Mesenchymal stem cell (in vitro differentiated cells and primary cell): ENCODE results near the gene SERINC2.
"Not testable (repeated sequence)": the region's sequence is repeated elsewhere in the genome, so short reads cannot be mapped to it uniquely, and the experiment has no call there.

ENCODE experiments used
- DNase-seq: peaks from one replicate; pipeline ENCODE4 v3.0.0-alpha.2; 2013
- H2AFZ ChIP-seq: one replicate; pipeline ENCODE4 v1.6.1; 2013; ENCODE audit warnings: low read depth, mild to moderate bottlenecking, control low read depth, inconsistent platforms, low read length, moderate library complexity
- H2AK5ac ChIP-seq: 2 replicates; pipeline ENCODE4 v1.6.1; 2013; ENCODE audit warnings: low read length, moderate library complexity, mild to moderate bottlenecking, inconsistent platforms; ENCODE audit not compliant: severe bottlenecking
- H2BK120ac ChIP-seq: one replicate; pipeline ENCODE4 v1.6.1; 2013; ENCODE audit warnings: low read depth, mild to moderate bottlenecking, inconsistent platforms, low read length, moderate library complexity
- H2BK12ac ChIP-seq, 2 experiments: one replicate each; pipeline ENCODE4 v1.6.1; 2013; ENCODE audit warnings: inconsistent platforms in 2 of 2, low read length in 2 of 2, mild to moderate bottlenecking in 2 of 2, moderate library complexity in 2 of 2, control low read depth in 1 of 2
- H2BK15ac ChIP-seq: one replicate; pipeline ENCODE4 v1.6.1; 2013; ENCODE audit warnings: mild to moderate bottlenecking, low read depth, inconsistent platforms; ENCODE audit not compliant: poor library complexity, severe bottlenecking
- H2BK5ac ChIP-seq: 2 replicates; pipeline ENCODE4 v1.6.1; 2013; ENCODE audit warnings: low read depth, mild to moderate bottlenecking, low read length, control low read depth, inconsistent platforms; ENCODE audit not compliant: poor library complexity, severe bottlenecking
- H3K14ac ChIP-seq, 2 experiments: one replicate each; pipeline ENCODE4 v1.6.1; 2013; ENCODE audit warnings: inconsistent platforms in 2 of 2, low read length in 2 of 2, control low read depth in 1 of 2, mild to moderate bottlenecking in 1 of 2, moderate library complexity in 1 of 2
- H3K18ac ChIP-seq, 2 experiments: one replicate each; pipeline ENCODE4 v1.6.1; 2013; ENCODE audit warnings: inconsistent platforms in 2 of 2, low read length in 2 of 2, control low read depth in 1 of 2, low read depth in 1 of 2, mild to moderate bottlenecking in 1 of 2
- H3K23ac ChIP-seq, 2 experiments: one replicate each; pipeline ENCODE4 v1.6.1; 2013; ENCODE audit warnings: inconsistent platforms in 2 of 2, low read length in 2 of 2, mild to moderate bottlenecking in 2 of 2, moderate library complexity in 2 of 2, control low read depth in 1 of 2
- H3K27ac ChIP-seq: 2 replicates; pipeline ENCODE4 v1.5.1; 2013; ENCODE audit warnings: mild to moderate bottlenecking, moderate library complexity, low read length, control low read depth, inconsistent platforms; ENCODE audit not compliant: poor library complexity, severe bottlenecking
- H3K27me3 ChIP-seq, 2 experiments: 2 replicates each; pipeline versions ENCODE4 v1.6.1 to v1.7.0; 2013; ENCODE audit warnings: low read length in 2 of 2, mild to moderate bottlenecking in 2 of 2, moderate library complexity in 2 of 2, control low read depth in 1 of 2, inconsistent platforms in 1 of 2; ENCODE audit not compliant: control insufficient read depth in 1 of 2, insufficient read depth in 1 of 2
- H3K36me3 ChIP-seq, 2 experiments: 2 replicates each; pipeline versions ENCODE4 v1.6.1 to v1.7.0; 2013; ENCODE audit warnings: low read length in 2 of 2, control low read depth in 1 of 2, inconsistent platforms in 1 of 2, low read depth in 1 of 2, mild to moderate bottlenecking in 1 of 2; ENCODE audit not compliant: insufficient read depth in 2 of 2, control insufficient read depth in 1 of 2
- H3K4ac ChIP-seq, 2 experiments: one replicate each; pipeline ENCODE4 v1.6.1; 2013; ENCODE audit warnings: inconsistent platforms in 2 of 2, low read length in 2 of 2, mild to moderate bottlenecking in 2 of 2, moderate library complexity in 2 of 2, control low read depth in 1 of 2, low read depth in 1 of 2
- H3K4me1 ChIP-seq: 2 replicates; pipeline ENCODE4 v1.6.1; 2013; ENCODE audit warnings: low read depth, low read length, control low read depth; ENCODE audit not compliant: control insufficient read depth, insufficient read depth
- H3K4me2 ChIP-seq: 2 replicates; pipeline ENCODE4 v1.6.1; 2013; ENCODE audit warnings: low read length, mild to moderate bottlenecking, inconsistent platforms; ENCODE audit not compliant: poor library complexity, severe bottlenecking
- H3K4me3 ChIP-seq, 2 experiments: 2 replicates each; pipeline versions ENCODE4 v1.5.1 to v1.7.0; 2013; ENCODE audit warnings: low read length in 2 of 2, mild to moderate bottlenecking in 2 of 2, control low read depth in 1 of 2, low read depth in 1 of 2; ENCODE audit not compliant: insufficient read depth in 1 of 2
- H3K79me1 ChIP-seq: replicated peaks from 2 replicates; pipeline ENCODE4 v1.6.1; 2013; ENCODE audit warnings: mild to moderate bottlenecking, control low read depth, low read length, inconsistent platforms; ENCODE audit not compliant: poor library complexity, severe bottlenecking
- H3K9ac ChIP-seq: 2 replicates; pipeline ENCODE4 v1.7.0; 2013; ENCODE audit warnings: mild to moderate bottlenecking, low read length, moderate library complexity
- H3K9me3 ChIP-seq: 2 replicates; pipeline ENCODE4 v1.7.0; 2013; ENCODE audit warnings: mild to moderate bottlenecking, low read length; ENCODE audit not compliant: control insufficient read depth
- H4K8ac ChIP-seq: one replicate; pipeline ENCODE4 v1.6.1; 2013; ENCODE audit warnings: inconsistent platforms, mild to moderate bottlenecking, low read length, moderate library complexity
- H4K91ac ChIP-seq: one replicate; pipeline ENCODE4 v1.6.1; 2013; ENCODE audit warnings: mild to moderate bottlenecking, low read length, inconsistent platforms
- WGBS: methylation state at CpG from one replicate; pipeline ENCODE4 v1.1.7; 2013; ENCODE audit warnings: mixed read lengths; 5-methylcytosine and 5-hydroxymethylcytosine counted together

The SERINC2 gene

DNA sequence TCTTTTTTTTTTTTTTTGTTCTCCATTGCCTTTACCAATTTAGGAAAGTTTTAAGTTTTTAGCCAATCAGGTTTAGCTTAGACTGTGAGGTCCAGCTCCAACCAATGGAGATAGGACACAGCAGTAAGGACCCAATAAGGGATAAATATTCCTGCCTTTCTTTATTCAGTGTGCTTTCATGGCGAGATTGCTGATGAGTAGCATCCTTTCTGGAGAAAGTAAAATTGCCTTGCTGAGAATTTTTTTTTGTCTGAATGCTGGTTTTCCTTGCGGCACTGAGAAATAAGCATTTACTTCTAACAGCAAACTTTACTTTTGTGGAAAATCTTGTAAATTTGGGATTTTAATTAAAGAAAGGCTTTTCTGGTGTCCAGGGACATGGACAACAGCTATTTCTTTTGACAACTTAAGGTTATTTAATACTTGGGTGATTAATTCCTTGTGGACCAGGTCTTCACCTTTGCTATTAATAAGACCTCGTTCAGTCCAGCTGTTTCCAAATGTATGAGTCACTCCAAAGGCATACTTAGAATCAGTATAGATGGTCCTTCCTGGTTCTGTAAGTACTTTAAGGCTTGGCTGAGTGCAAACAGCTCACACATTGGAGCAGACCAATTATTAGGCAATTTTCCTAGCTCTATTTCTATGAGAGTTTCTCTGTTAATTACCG is 54.1 kb downstream of the SERINC2 start:
- Histone ChIP-seq H3K18ac (no peak overlapping the region), H3K9ac (no peak overlapping the region), H3K4ac (no peak overlapping the region), H3K4me3 (no peak overlapping the region), H2AFZ (no peak overlapping the region), H3K4me2 (no peak overlapping the region), H3K27ac (no peak overlapping the region), H3K4me1 (no peaks in the 10 kb centered on the region), H4K91ac (no peak overlapping the region), H3K36me3 (no peaks in the 10 kb centered on the region), H4K8ac (no peak overlapping the region), H2BK5ac (no peak overlapping the region), H3K79me1 (no peaks in the 10 kb centered on the region), H2BK12ac (no peak overlapping the region), H3K23ac (no peak overlapping the region), H3K14ac (no peak overlapping the region), H3K9me3 (peaks cover 60% of the 10 kb centered on the region), H2BK120ac (no peak overlapping the region), H3K27me3 (peaks cover 15 to 40% of the 10 kb centered on the region in 2 experiments), H2BK15ac (no peak overlapping the region), H2AK5ac (no peak overlapping the region)
- 58% methylated on average over 3 of the region's 4 CpGs for WGBS
- DNase-seq: peak; percentile 4

- Histone ChIP-seq H4K91ac (no peak overlapping the region), H3K9ac (no peak overlapping the region), H3K4me1 (no peaks in the 10 kb centered on the region), H3K36me3 (no peaks in the 10 kb centered on the region), H3K23ac (no peak overlapping the region), H2BK15ac (no peak overlapping the region), H3K18ac (no peak overlapping the region), H3K14ac (no peak overlapping the region), H3K27ac (no peak overlapping the region), H3K4ac (no peak overlapping the region), H2BK12ac (no peak overlapping the region), H3K9me3 (peaks cover 32% of the 10 kb centered on the region), H2AFZ (no peak overlapping the region), H3K4me3 (no peak overlapping the region), H3K4me2 (no peak overlapping the region), H3K27me3 (peaks cover 4 to 36% of the 10 kb centered on the region in 2 experiments), H2AK5ac (no peak overlapping the region), H2BK5ac (no peak overlapping the region), H3K79me1 (no peaks in the 10 kb centered on the region), H4K8ac (no peak overlapping the region), H2BK120ac (no peak overlapping the region)
- WGBS: 83% methylated on average over 10 of the region's 11 CpGs
- no peak for DNase-seq
These were observed 57.8 kb downstream of the SERINC2 start for GRCh38 chr1:31470794-31471315.

- H2AK5ac ChIP-seq, H2BK15ac ChIP-seq, H2BK5ac ChIP-seq, H3K23ac ChIP-seq, H2AFZ ChIP-seq, H3K4me1 ChIP-seq, H3K9ac ChIP-seq, H3K4me2 ChIP-seq, H3K79me1 ChIP-seq, H2BK12ac ChIP-seq, H3K27ac ChIP-seq, H4K8ac ChIP-seq, DNase-seq, H3K36me3 ChIP-seq, H2BK120ac ChIP-seq, H3K14ac ChIP-seq, H3K4me3 ChIP-seq, H3K18ac ChIP-seq, H3K4ac ChIP-seq, H4K91ac ChIP-seq: not testable (repeated sequence)
- H3K9me3 ChIP-seq: peaks cover 25% of the 10 kb centered on the region
- H3K27me3 ChIP-seq: peaks cover 4 to 42% of the 10 kb centered on the region in 2 experiments
- 84% methylated on average over 8 of the region's 8 CpGs for WGBS
These were observed 58.7 kb downstream of the SERINC2 start for GRCh38 chr1:31471452-31472313.

GRCh38 chr1:31472314-31472651 is 59.3 kb downstream of the SERINC2 start:
- peaks cover 19% of the 10 kb centered on the region for H3K9me3 ChIP-seq

More at GRCh38 chr1:31472314-31472651, 59.3 kb downstream of the SERINC2 start:
- not testable (repeated sequence) for H4K8ac ChIP-seq, H2BK12ac ChIP-seq, H3K9ac ChIP-seq, H2AK5ac ChIP-seq, H2AFZ ChIP-seq, H3K4me2 ChIP-seq, H3K79me1 ChIP-seq, H3K18ac ChIP-seq, H3K36me3 ChIP-seq, H3K27ac ChIP-seq, DNase-seq, H4K91ac ChIP-seq, H3K14ac ChIP-seq, H3K4ac ChIP-seq, H2BK5ac ChIP-seq, H3K4me1 ChIP-seq, H2BK120ac ChIP-seq, H2BK15ac ChIP-seq, H3K4me3 ChIP-seq, H3K23ac ChIP-seq
- 84% methylated on average over 4 of the region's 4 CpGs for WGBS
- H3K27me3 ChIP-seq: peaks cover 8 to 48% of the 10 kb centered on the region in 2 experiments
